ENCODE measurements around the gene PTPRN2. TPM values are rescaled to one million over a fixed set of nuclear protein-coding genes. Genes with fewer than 3 reads are reported as not detected.
"Not testable (repeated sequence)": the region's sequence is repeated elsewhere in the genome, so short reads cannot be mapped to it uniquely, and the experiment has no call there.

The PTPRN2 gene
- polyA plus RNA-seq, 4 donors = 7.2 to 9.2 (median 7.5) TPM

DNA sequence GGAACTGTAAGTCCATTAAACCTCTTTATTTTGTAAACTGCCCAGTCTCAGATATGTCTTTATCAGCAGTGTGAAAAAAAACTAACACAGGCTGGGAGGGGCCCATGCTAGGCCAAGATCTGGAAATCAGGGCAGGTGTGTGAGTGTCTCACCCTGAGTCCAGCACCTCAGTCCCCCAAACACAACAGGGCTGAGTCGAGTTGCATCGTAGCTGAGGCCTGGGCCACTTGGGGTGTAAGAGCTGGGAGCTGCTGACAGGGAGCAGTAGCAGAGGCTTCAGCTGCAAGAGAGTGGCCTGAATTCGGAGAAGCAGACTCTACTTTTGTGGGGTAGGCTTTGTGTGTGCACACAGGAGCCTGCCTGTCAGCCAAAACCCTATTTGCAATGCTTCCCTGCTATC lies 553.1 kb downstream of the PTPRN2 start:
- no peak for DNase-seq (ENCODE audit: low read depth in 4 of 4, low spot score in 3 of 4)

DNA sequence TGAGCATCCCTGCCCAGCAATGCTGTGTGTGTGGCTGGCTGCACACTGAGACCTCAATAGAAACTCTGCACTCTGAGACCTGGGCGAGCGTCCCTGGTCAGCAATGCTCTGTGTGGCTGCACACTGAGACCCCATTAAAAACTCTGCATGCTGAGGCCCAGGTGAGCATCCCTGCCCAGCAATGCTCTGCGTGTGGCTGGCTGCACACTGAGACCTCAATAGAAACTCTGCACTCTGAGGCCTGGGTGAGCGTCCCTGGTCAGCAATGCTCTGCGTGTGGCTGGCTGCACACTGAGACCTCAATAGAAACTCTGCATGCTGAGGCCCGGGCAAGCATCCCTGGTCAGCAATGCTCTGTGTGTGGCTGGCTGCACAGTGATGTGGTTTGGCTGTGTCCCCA lies 553.7 kb downstream of the PTPRN2 start:
- not testable (repeated sequence) for DNase-seq (ENCODE audit: low read depth in 4 of 4, low spot score in 3 of 4)

DNA sequence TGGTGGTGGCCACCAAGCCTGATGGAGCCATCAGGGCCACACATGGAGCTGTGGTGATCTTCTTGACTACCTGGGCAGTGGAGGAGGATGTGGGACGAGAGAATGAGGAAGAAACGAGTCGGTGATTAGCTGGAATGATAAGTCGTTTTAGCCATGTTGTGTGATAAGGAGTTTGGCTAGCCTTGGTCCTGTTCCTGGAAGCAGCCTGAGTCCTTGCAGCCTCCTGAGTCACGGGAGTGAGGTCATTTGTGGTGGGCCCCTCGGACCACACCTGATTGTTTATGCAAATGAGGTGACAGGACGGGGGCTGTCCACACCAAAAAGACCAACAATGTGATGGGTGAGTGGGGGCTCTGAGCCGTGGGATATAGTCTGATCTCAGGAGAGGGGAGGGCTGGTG lies 554.4 kb downstream of the PTPRN2 start:
- no peak for DNase-seq (ENCODE audit: low read depth in 4 of 4, low spot score in 3 of 4)

DNA sequence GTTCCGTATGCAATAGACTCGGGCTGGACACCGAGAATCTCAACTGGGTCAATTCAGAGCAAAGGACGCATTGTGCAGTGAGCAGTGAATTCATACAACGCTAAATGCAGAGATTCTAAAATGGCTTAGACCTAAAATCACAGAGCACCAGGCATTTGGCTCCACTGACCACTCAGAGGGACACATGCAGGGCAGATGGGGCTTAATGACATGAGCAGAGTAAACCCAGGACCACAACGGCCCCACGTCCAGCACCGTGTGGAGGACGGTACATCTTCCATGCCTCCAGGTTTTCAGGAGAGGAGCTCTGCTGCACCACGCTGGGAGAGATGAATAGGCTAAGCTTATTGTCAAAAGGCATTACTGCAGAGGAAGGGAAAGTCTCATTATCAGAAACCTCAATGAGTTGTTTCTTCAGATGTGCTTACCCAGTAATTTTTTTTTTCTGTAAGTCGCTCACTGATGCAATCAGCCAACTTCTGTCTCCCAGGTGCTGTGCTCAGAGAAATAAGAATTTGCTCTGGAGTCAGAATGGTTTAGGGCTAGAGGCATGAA lies 555.0 kb downstream of the PTPRN2 start:
- DNase-seq (ENCODE audit: low read depth in 4 of 4, low spot score in 3 of 4) = no peak

DNA sequence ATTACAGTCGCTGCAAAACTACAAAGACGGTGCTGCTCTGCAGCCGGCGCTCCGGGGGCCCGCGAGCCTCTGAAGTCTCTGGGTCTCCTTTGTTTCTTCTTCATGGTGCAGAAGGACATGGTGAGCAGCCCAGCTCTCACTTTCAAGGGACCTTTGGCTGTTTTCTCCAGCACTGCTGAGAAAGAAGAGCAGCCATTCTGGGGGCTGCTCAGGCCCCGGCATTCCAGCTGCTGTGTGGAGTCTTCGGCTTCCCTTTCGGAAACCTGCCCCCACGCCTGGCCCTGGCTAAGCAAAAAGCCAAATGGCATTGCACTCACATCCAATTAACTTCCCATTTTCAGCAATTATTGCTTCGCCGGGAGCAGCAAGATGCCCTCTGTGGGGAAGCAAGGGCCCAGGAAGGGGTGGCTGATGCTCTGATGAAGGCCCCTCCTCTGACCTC lies 555.7 kb downstream of the PTPRN2 start:
- no peak for DNase-seq (ENCODE audit: low read depth in 4 of 4, low spot score in 3 of 4)

DNA sequence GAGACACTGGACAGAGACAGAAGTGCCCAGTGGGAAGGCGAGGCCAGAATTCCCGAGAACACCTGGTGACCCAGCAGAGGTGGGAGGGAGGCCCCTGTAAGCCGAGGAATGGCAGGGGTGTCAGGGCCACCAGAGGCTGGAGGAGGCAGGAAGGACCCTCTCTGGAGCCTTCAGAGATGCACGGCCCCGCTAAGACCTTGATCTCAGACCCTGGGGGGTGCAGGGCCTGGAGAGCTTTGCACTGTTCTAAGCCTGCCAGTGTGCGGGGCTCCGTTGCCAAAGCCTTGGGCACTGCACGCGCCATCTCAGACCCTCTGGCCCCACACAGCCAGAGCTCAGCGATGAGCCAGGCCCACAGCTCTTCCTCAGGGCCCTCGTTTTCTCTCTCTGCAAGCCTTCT lies 557.1 kb downstream of the PTPRN2 start:
- DNase-seq (ENCODE audit: low read depth in 4 of 4, low spot score in 3 of 4) = no peak

DNA sequence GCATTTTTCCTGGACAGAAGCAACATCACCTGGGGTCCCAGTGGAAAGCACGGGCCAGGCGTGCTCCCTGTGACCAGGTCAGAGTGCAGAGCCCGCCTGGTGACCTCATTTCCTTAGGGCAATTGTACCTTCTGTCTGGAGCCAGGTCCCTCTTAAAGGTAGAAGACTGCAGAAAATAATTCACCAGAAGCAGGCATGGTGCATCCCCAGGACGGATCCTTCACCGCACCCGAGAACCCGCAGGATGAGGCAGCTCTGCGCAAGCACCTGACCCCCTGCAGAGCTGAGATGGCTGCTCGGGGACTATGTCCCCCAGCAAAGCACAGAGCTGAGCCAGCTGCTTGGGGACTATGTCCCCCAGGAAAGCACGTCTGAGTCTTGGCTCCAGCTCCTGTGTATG lies 557.6 kb downstream of the PTPRN2 start:
- DNase-seq (ENCODE audit: low read depth in 4 of 4, low spot score in 3 of 4) = no peak

DNA sequence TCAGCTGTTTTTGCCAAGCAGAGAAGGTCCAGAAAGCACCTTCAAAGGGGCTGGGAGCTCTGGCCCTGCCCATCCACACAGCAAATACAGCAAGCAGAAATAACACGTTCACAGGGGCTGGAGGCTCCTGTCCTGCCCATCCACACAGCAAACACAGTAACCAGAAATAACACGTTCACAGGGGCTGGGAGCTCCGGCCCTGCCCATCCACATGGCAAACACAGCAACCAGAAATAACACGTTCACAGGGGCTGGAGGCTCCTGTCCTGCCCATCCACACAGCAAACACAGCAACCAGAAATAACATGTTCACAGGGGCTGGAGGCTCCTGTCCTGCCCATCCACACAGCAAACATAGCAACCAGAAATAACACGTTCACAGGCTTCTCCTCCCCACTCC lies 558.1 kb downstream of the PTPRN2 start:
- DNase-seq (ENCODE audit: low read depth in 4 of 4, low spot score in 3 of 4) = no peak

DNA sequence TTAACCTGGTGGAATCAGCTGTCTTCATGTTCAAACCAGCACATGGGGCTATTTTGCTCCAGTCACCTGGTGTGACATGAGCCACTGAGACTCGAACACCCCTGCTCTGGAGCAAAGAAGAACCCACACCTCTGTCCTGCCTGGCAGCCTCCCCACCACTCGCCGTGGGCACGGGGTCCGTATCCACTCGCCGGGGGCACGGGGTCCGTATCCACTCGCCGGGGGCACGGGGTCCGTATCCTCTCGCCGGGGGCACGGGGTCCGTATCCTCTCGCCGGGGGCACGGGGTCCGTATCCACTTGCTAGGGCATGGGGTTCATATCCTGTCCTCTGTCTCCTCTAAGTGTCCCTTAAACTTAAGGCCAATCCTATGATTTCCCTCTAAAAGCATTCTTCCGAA lies 558.7 kb downstream of the PTPRN2 start:
- no peak for DNase-seq (ENCODE audit: low read depth in 4 of 4, low spot score in 3 of 4)

DNA sequence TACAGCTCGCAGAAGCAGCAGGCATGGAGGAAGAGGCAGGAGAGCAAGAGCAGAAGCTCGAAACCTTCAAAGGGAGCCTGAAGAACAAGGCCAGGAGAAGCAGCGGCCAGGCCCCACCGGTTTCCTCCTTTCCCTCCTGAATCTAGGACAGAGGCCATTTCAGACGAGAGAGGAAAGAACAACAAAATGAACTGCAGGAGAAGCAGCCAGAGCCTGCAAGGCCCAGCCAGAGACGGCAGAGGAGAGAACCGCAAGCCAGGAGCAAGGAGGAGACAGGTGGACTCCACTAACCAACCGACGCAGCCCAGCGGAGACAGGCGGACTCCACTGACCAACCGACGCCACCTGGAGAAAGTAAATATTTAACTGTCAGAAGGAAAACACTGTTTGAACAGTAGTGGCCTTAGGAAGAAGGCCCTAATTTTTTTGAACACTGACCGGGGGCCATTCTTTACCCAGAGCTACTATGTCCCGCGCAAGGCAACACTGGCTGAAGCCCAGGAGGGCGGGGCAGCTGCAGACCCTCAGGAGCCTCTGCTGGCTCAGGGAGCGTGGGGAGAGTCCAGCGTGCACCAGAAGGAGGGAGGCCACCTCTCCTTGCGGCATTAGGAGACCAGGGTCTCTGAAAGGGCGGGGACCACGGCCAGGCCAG lies 559.2 kb downstream of the PTPRN2 start:
- no peak for DNase-seq (ENCODE audit: low read depth in 4 of 4, low spot score in 3 of 4)

DNA sequence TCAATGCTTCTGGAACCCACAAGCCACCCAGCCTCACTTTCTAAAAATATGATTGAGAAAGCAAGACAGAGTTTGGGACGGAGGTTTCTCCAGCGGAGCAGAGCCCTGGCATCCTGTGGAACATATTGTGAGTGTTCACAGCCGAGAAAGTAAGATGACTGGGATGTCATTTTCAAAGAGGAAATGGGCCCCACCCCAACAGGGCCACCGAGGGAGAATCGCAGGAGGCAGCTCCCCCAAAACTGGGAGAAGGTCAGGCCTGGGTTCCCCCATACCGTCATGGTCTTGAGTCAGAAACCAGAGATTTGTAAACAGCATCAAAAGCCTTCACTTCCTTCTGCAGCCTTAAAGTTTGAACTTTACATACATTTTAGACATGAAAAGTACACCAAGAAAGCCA lies 560.0 kb downstream of the PTPRN2 start:
- DNase-seq (ENCODE audit: low read depth in 4 of 4, low spot score in 3 of 4) = no peak

DNA sequence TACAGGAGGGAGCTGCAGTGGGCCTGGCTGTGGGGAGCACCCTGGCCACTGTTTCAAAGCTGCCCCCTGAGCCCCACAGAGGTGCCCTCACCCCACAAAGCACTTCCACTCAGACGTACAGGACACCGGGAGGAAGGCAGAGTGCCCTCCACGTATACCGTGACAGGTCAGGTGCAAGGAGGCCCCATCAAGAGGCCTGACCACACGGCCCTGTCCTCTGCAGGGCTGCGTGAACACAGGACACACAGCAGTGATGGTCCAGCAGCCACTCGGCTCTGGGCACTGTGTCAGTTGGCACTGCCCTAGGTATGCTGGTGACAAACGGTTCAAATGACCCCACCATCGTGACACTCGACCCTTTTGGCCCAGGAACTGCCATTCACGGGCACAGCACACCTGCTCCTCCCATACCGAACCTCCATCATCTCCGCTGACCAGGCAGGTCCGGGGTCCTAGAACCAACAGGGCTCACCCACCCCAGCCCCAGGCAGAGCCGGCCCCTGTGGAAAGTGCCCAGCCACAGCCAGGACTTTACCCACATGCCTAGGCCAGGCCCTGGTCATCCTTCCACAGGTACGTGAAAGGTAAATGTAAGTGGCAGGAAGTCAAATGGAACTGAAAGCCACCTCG lies 560.9 kb downstream of the PTPRN2 start:
- DNase-seq (ENCODE audit: low read depth in 4 of 4, low spot score in 3 of 4) = no peak

DNA sequence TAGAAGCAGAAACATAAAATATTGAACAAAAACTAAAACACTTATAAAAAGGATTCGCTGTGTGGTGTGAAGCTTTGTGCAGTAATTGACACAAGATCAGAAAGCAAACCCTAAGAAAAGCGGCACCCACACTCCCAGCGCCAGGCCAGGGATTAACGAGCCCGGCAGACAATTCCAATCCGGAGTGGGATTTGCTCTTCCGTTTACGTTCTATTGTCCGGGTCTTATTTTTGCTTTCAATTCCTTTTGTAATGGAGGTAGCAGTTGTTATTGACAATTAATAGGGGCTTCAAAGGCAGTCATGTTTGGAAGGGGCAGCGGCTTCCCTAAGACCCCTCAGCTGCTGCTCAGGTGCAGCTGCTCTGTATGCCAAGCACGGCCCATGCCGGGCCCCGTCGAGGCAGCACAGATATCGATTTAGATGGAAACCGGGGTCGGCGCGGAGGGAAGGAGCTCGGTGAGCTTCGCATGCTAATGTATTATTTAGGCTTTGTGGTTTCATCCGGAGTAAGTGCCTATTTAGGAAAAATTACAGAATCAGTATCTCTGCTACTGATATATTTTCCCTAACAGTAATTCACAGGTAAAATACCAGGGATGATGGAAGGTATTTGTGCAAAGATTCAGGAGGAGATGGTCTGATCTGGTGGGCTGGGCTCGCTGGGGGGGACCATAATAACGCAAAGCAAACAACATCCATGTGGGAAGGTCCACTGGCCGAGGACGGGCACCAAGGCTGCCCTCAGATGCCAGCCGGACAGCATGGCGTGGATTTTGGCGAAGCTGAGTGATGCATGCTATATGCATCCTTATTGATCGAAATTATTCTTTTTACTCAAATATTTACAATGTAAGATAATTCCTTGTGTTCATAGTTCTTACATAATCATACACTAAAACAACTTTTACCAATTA lies 561.7 kb downstream of the PTPRN2 start:
- no peak for DNase-seq (ENCODE audit: low read depth in 4 of 4, low spot score in 3 of 4)

DNA sequence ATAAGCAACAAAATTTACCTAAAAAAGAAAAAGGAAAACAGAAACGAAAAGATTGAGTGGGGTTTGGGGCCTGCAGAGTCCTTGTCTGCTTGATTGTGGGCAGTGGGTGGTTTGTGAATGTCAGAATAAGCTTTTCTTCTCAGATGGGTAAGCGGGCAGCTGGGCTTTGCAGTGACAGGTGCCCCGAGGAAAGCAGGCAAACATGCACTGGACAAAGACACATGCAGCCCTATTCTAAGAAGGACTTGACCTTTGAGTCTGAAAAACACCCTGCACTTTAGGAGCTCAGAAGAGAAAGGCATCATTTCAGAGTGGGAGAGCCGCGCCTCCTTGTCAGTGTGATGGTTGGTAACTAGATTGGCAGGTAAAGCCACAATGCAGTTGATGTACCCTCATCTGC lies 562.7 kb downstream of the PTPRN2 start:
- no peak for DNase-seq (ENCODE audit: low read depth in 4 of 4, low spot score in 3 of 4)

DNA sequence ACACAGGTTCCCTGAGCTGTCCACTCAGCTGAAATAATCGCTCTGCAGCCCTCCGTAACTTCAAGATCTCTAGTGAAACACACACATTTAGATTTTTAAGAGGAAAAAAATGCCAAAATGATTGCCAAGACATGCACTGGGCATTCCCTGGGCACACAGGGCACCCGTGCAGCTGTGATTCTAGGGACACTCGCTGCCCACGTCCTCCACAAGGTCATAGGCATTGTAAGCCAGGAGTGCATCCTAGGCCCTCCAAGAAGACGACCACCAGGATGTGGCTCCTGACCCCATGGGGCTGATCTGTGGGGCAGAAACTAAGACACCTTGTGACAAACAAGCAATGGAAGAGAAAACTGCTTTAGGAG lies 563.3 kb downstream of the PTPRN2 start:
- no peak for DNase-seq (ENCODE audit: low read depth in 4 of 4, low spot score in 3 of 4)

DNA sequence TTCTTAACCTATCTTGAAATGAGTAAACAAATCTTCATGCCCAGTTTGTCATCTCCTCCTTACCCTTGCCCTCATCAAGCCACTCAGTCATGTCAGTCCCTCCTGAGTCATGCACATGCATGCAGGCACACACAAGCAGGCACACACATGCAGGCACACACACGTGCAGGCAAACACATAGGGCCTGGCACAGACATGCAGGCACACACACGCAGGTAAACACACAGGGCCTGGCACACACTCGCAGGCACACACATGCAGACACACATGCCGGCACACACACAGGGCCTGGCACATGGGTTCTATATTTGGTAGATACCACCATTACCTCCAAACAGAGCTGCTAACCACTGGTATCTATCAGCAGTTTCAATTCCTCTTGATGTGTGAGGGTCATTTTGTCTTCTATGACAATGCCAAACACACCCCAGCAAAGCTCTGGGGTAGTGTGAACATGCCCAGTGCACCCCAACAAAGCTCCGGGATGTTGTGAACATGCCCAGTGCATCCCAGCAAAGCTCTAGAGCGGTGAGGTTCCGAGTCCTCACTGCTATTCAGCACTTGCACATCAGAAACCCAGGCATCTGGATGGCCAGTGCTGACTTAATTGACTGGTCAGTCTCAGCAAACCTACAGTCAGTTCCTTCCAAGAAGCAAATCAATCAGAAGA lies 563.8 kb downstream of the PTPRN2 start:
- DNase-seq (ENCODE audit: low read depth in 4 of 4, low spot score in 3 of 4) = no peak

DNA sequence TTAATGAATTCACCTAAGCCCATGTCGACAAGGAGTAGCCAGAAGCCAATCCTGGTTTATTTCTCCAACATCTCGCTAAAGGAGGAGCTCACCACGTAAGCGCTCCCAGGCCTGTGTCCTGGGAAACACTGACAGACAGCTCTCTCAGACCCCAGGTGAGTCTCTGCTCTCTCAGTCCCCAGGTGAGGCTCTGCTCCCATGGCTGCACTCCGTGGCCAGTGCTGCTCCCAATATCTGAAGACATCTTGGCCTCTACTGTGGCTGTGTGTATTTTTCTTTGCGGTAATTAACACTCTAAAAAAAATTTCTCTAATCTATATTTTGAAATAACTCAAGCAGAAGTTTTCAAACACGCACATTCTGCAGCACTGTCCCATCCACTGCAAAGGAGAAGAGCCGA lies 564.5 kb downstream of the PTPRN2 start:
- no peak for DNase-seq (ENCODE audit: low read depth in 4 of 4, low spot score in 3 of 4)

DNA sequence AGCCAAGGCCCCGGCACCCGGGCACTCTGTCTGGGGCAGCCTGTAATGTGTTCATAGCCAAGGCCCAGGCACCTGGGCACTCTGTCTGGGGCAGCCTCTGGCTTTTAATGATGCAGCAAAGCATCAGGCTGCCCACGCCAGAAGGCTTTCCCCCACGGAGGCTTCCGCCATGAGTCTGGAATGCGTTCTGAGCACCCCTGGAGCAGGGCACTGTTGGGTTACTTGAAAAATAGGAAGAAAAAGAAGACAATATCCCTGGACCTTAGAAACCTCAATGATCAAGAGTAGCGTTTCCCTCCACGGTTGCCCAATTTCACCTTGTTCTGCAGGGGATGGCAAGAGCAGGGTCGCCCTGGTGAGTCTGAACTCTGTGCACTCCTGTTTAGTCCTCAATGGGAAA lies 565.0 kb downstream of the PTPRN2 start:
- DNase-seq (ENCODE audit: low read depth in 4 of 4, low spot score in 3 of 4) = no peak

DNA sequence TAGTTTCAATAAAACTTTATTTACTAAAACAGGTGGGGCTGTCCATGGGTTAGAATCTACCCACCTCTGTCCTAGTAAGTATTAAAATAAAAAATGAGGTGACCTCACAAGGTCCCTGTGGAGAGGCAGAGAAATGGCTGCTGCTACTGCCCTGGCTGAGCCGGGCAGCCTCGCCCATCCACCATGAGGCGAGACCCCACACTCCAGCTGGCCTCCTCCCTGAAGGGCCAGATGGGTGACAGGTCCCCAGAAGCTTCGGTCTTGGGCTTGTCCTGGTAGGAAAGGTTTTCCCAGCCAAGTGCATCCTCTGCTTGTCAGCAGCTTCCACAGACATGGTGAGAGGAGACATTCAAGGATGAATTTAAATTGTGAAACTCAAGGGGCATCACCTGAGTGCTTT lies 565.8 kb downstream of the PTPRN2 start:
- DNase-seq (ENCODE audit: low read depth in 4 of 4, low spot score in 3 of 4) = no peak

DNA sequence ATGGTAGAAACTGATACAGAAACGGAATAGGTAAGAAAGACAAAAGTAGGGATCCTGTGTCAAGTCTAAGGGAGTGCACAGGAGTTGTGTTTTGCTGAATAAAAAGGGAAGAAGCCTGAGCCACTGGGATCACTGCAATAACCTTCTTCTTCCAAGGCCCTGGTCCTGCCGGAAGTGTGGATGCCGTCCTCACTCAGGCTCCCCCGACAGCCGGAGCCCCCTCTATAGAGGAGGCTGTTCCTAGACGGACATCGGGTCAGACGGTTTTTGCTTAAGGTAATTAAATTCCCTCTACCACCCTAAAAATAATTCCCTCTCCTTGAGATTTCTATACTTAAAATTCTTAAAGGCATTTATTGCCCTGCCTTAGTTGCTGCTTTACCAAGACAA lies 566.9 kb downstream of the PTPRN2 start:
- DNase-seq (ENCODE audit: low read depth in 4 of 4, low spot score in 3 of 4) = no peak

All from left renal pelvis (tissue), 4 donors.